ENCODE data around the gene CRISP2.
"Not testable (repeated sequence)": the region's sequence is repeated elsewhere in the genome, so short reads cannot be mapped to it uniquely, and the experiment has no call there.

The CRISP2 gene

DNA sequence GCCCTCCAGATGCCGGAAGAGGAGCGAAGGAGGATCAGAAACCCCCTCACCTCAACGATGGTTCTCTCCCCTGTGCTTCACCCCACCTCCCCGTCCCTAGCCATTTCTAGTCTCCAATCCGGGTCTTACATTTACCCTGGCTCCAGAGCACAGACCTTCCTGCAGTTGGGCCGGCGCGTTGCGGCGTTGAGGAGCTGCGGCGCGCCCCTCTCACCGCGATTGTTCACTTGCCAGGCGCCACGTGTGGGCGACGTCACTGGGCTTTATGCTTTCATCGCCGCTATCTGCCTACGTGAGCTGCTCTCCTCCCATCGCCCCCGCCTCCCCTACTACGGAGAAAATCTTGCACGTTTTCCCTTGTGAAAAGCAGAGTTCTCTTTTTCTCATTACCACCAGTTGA is at the start of gene CRISP2:
Gene CRISP2 (minus strand): TSS at position 198 of the 400 bp plus-strand sequence. CDS start 4,347 bp downstream, outside the sequence.
- H3K27me3 ChIP-seq (ENCODE audit: insufficient read depth, low read length): peaks cover 12% of the 10 kb centered on the region; the same call in 1 of the 2 replicates
- H3K4me3 ChIP-seq (ENCODE audit: low read depth, low read length): no peak within 1 kb of the TSS
- H3K79me2 ChIP-seq (ENCODE audit: control insufficient read depth, insufficient read depth, low read length, unreplicated experiment): no peaks in the 10 kb centered on the region
- H3K27ac ChIP-seq (ENCODE audit: low read depth, low read length): no peak within 1 kb of the TSS
- H3K4me1 ChIP-seq (ENCODE audit: control insufficient read depth, insufficient read depth, low read length, unreplicated experiment): no peaks in the 10 kb centered on the region
- no peak within 1 kb of the TSS for H2AFZ ChIP-seq (ENCODE audit: low read length, unreplicated experiment)
- H3K36me3 ChIP-seq (ENCODE audit: insufficient read depth, low read length): no peaks in the 10 kb centered on the region

DNA sequence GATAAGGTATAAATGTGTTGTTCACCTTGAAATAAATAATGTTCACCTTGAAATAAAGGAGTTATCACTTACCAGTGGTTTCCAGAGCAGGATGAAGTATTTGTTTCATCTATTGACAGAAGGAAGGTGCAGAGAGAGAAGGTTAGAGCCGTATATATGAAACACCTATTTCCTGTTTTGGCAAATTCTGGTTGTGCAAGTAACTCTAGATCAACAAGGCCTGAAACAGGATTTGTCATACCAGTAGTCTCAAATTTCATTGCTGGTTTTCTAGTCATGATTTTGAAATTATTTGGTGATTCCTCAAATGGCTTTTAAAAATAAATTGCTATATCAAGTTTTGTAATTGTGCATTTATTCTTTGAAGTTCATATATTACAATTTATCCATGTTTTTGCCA is 30.9 kb upstream of the CRISP2 start, which contains the start of gene CRISP3:
Gene CRISP3 (minus strand): TSS at position 130 of the 400 bp plus-strand sequence. CDS start 21 bp downstream, at position 109.
- Histone ChIP-seq H3K4me1 (ENCODE audit: control insufficient read depth, insufficient read depth, low read length, unreplicated experiment) (no peaks in the 10 kb centered on the region), H2AFZ (ENCODE audit: low read length, unreplicated experiment) (no peak within 1 kb of the TSS), H3K27me3 (ENCODE audit: insufficient read depth, low read length) (0 out of 2 replicates have a peak, but pooled peaks cover 4% of the 10 kb centered on the region), H3K27ac (ENCODE audit: low read depth, low read length) (no peak within 1 kb of the TSS), H3K79me2 (ENCODE audit: control insufficient read depth, insufficient read depth, low read length, unreplicated experiment) (no peaks in the 10 kb centered on the region), H3K4me3 (ENCODE audit: low read depth, low read length) (no peak within 1 kb of the TSS), H3K36me3 (ENCODE audit: insufficient read depth, low read length) (no peaks in the 10 kb centered on the region)

DNA sequence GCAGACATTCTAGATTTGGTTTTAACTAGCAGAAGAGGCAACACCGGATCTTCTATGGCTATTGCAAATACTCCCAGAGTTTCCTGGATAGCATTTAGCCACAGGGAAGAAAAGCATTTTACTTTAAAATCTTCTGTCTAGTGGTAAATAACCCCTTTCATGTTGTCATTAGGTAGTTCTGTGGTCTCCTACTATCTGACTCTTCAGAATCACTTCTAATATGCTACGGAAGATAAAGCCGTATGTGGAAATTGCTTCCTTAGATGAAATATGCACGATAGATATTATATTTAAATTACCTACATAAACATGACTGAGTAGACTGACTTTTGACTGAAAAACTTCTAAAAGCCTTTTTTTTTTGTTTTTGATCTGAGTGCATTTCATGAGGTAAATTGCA is 30.1 kb upstream of the CRISP2 start:
- no peak overlapping the region for H3K27ac ChIP-seq (ENCODE audit: low read depth, low read length)
- no peak overlapping the region for H2AFZ ChIP-seq (ENCODE audit: low read length, unreplicated experiment)
- H3K4me3 ChIP-seq (ENCODE audit: low read depth, low read length): no peak overlapping the region
- H3K36me3 ChIP-seq (ENCODE audit: insufficient read depth, low read length): no peaks in the 10 kb centered on the region
- H3K79me2 ChIP-seq (ENCODE audit: control insufficient read depth, insufficient read depth, low read length, unreplicated experiment): no peaks in the 10 kb centered on the region
- peaks cover 4% of the 10 kb centered on the region; the same call in 1 of the 2 replicates for H3K27me3 ChIP-seq (ENCODE audit: insufficient read depth, low read length)
- no peaks in the 10 kb centered on the region for H3K4me1 ChIP-seq (ENCODE audit: control insufficient read depth, insufficient read depth, low read length, unreplicated experiment)

DNA sequence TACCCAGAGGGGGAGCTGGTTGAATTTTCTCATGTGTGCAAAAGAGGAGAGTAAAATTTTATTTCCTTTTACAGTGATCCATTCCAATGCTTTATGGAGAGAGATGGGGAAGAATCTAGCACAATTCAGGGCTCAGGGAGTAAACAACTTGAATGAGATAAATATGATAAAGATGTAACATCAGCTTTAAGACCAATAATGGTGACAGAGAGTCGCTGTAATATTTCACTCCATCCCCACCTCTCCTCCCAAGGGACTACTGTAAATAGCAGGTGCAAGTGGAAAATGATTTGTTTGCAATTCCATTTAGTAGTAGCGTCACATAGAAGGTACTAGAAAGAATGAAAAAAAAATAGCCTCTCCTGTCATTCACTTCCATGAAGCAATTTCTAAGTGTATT is 26.1 kb upstream of the CRISP2 start:
- Histone ChIP-seq H3K27me3 (ENCODE audit: insufficient read depth, low read length) (peaks cover 8% of the 10 kb centered on the region; the same call in 1 of the 2 replicates), H3K27ac (ENCODE audit: low read depth, low read length) (no peak overlapping the region), H2AFZ (ENCODE audit: low read length, unreplicated experiment) (no peak overlapping the region), H3K79me2 (ENCODE audit: control insufficient read depth, insufficient read depth, low read length, unreplicated experiment) (no peaks in the 10 kb centered on the region), H3K36me3 (ENCODE audit: insufficient read depth, low read length) (no peaks in the 10 kb centered on the region), H3K4me1 (ENCODE audit: control insufficient read depth, insufficient read depth, low read length, unreplicated experiment) (no peaks in the 10 kb centered on the region), H3K4me3 (ENCODE audit: low read depth, low read length) (no peak overlapping the region)

DNA sequence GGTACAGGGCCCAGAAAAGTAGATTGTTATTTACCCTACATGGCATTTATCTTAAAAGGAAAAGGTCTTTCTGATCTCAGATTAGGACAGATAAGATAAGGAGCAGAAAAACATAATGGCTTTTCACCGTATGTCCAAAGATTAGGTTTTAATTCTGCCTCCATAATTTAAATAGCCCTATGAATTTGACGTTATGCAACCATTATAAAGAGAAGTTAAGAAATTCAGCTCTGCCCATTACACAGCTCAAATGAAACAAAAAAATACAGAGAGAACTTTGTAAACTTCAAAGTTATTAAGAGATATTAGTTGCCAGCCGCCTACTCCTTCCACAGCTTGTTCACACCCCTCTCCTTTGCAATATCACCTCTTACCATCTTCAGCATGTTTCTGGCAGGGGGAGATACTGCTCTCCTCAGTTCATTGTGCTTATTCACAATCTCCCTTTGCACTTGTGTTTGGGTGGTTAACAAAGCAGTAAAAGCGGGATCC is 22.7 kb upstream of the CRISP2 start:
- Histone ChIP-seq H3K27me3 (ENCODE audit: insufficient read depth, low read length) (peaks cover 8% of the 10 kb centered on the region; the same call in 1 of the 2 replicates), H2AFZ (ENCODE audit: low read length, unreplicated experiment) (no peak overlapping the region), H3K4me3 (ENCODE audit: low read depth, low read length) (no peak overlapping the region), H3K79me2 (ENCODE audit: control insufficient read depth, insufficient read depth, low read length, unreplicated experiment) (no peaks in the 10 kb centered on the region), H3K36me3 (ENCODE audit: insufficient read depth, low read length) (no peaks in the 10 kb centered on the region), H3K27ac (ENCODE audit: low read depth, low read length) (no peak overlapping the region), H3K4me1 (ENCODE audit: control insufficient read depth, insufficient read depth, low read length, unreplicated experiment) (no peaks in the 10 kb centered on the region)

GRCh38 chr6:49733680-49734079 is 20.3 kb upstream of the CRISP2 start:
- Histone ChIP-seq H3K27me3 (ENCODE audit: insufficient read depth, low read length) (peaks cover 4% of the 10 kb centered on the region; the same call in 1 of the 2 replicates), H3K79me2 (ENCODE audit: control insufficient read depth, insufficient read depth, low read length, unreplicated experiment) (no peaks in the 10 kb centered on the region), H3K36me3 (ENCODE audit: insufficient read depth, low read length) (no peaks in the 10 kb centered on the region), H3K4me1 (ENCODE audit: control insufficient read depth, insufficient read depth, low read length, unreplicated experiment) (no peaks in the 10 kb centered on the region), H3K27ac (ENCODE audit: low read depth, low read length) (no peak overlapping the region), H2AFZ (ENCODE audit: low read length, unreplicated experiment) (no peak overlapping the region), H3K4me3 (ENCODE audit: low read depth, low read length) (no peak overlapping the region)

- no peaks in the 10 kb centered on the region for H3K79me2 ChIP-seq (ENCODE audit: control insufficient read depth, insufficient read depth, low read length, unreplicated experiment)
- no peak overlapping the region for H2AFZ ChIP-seq (ENCODE audit: low read length, unreplicated experiment)
- H3K27me3 ChIP-seq (ENCODE audit: insufficient read depth, low read length): peaks cover 4% of the 10 kb centered on the region; the same call in 1 of the 2 replicates
- no peak overlapping the region for H3K4me3 ChIP-seq (ENCODE audit: low read depth, low read length)
- no peak overlapping the region for H3K27ac ChIP-seq (ENCODE audit: low read depth, low read length)
- H3K4me1 ChIP-seq (ENCODE audit: control insufficient read depth, insufficient read depth, low read length, unreplicated experiment): no peaks in the 10 kb centered on the region
- H3K36me3 ChIP-seq (ENCODE audit: insufficient read depth, low read length): no peaks in the 10 kb centered on the region
These were observed 19.4 kb upstream of the CRISP2 start for GRCh38 chr6:49732781-49733180.

DNA sequence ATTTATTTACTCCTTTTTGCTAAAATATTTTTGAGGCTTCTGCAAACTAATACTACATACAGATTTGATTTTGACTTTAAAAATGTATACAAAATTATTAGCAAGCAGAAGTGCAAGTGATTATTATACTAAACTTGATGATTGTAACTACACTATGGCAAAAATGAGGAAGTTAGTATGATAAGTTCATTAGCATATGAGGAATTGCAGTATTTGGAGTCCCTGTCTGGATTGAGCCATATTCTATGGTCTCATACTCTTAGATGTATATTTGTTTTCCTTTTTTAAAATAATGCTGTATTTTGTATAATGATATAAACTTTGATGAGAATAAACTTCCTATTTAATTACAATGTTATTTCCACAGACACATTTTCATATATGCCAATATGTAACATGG is 16.9 kb upstream of the CRISP2 start:
- Histone ChIP-seq H3K27me3 (ENCODE audit: insufficient read depth, low read length) (no peaks in the 10 kb centered on the region), H3K4me1 (ENCODE audit: control insufficient read depth, insufficient read depth, low read length, unreplicated experiment) (no peaks in the 10 kb centered on the region), H3K4me3 (ENCODE audit: low read depth, low read length) (no peak overlapping the region), H2AFZ (ENCODE audit: low read length, unreplicated experiment) (no peak overlapping the region), H3K27ac (ENCODE audit: low read depth, low read length) (no peak overlapping the region), H3K79me2 (ENCODE audit: control insufficient read depth, insufficient read depth, low read length, unreplicated experiment) (no peaks in the 10 kb centered on the region), H3K36me3 (ENCODE audit: insufficient read depth, low read length) (no peaks in the 10 kb centered on the region)

- H3K27ac ChIP-seq (ENCODE audit: low read depth, low read length); H3K4me1 ChIP-seq (ENCODE audit: control insufficient read depth, insufficient read depth, low read length, unreplicated experiment); H3K79me2 ChIP-seq (ENCODE audit: control insufficient read depth, insufficient read depth, low read length, unreplicated experiment); H3K27me3 ChIP-seq (ENCODE audit: insufficient read depth, low read length); H3K4me3 ChIP-seq (ENCODE audit: low read depth, low read length); H3K36me3 ChIP-seq (ENCODE audit: insufficient read depth, low read length); H2AFZ ChIP-seq (ENCODE audit: low read length, unreplicated experiment): not testable (repeated sequence)
These were observed 10.6 kb upstream of the CRISP2 start for GRCh38 chr6:49723917-49724316.

- no peak overlapping the region for H2AFZ ChIP-seq (ENCODE audit: low read length, unreplicated experiment)
- H3K4me3 ChIP-seq (ENCODE audit: low read depth, low read length): no peak overlapping the region
- H3K27ac ChIP-seq (ENCODE audit: low read depth, low read length): no peak overlapping the region
- no peaks in the 10 kb centered on the region for H3K4me1 ChIP-seq (ENCODE audit: control insufficient read depth, insufficient read depth, low read length, unreplicated experiment)
- no peaks in the 10 kb centered on the region for H3K36me3 ChIP-seq (ENCODE audit: insufficient read depth, low read length)
- no peaks in the 10 kb centered on the region for H3K27me3 ChIP-seq (ENCODE audit: insufficient read depth, low read length)
- no peaks in the 10 kb centered on the region for H3K79me2 ChIP-seq (ENCODE audit: control insufficient read depth, insufficient read depth, low read length, unreplicated experiment)
These were observed 8.0 kb upstream of the CRISP2 start for GRCh38 chr6:49721297-49721696.

- Histone ChIP-seq H3K27ac (ENCODE audit: low read depth, low read length) (no peak overlapping the region), H3K27me3 (ENCODE audit: insufficient read depth, low read length) (no peaks in the 10 kb centered on the region), H3K36me3 (ENCODE audit: insufficient read depth, low read length) (no peaks in the 10 kb centered on the region), H3K4me1 (ENCODE audit: control insufficient read depth, insufficient read depth, low read length, unreplicated experiment) (no peaks in the 10 kb centered on the region), H2AFZ (ENCODE audit: low read length, unreplicated experiment) (no peak overlapping the region), H3K79me2 (ENCODE audit: control insufficient read depth, insufficient read depth, low read length, unreplicated experiment) (no peaks in the 10 kb centered on the region), H3K4me3 (ENCODE audit: low read depth, low read length) (no peak overlapping the region)
These were observed 7.0 kb upstream of the CRISP2 start for GRCh38 chr6:49720372-49720771.
